GM21390 (cell line): ENCODE measurements around the gene SNAPC4.

Experiments
- ATAC-seq: cut with Tn5 transposase; IDR thresholded peaks from one replicate; pipeline ENCODE4 v1.9.1; 2021; ENCODE audit not compliant: unreplicated experiment

SNAPC4 gene

GRCh38 chr9:136393531-136393930 lies 6.4 kb downstream of the SNAPC4 start:
- ATAC-seq, result no peak

DNA sequence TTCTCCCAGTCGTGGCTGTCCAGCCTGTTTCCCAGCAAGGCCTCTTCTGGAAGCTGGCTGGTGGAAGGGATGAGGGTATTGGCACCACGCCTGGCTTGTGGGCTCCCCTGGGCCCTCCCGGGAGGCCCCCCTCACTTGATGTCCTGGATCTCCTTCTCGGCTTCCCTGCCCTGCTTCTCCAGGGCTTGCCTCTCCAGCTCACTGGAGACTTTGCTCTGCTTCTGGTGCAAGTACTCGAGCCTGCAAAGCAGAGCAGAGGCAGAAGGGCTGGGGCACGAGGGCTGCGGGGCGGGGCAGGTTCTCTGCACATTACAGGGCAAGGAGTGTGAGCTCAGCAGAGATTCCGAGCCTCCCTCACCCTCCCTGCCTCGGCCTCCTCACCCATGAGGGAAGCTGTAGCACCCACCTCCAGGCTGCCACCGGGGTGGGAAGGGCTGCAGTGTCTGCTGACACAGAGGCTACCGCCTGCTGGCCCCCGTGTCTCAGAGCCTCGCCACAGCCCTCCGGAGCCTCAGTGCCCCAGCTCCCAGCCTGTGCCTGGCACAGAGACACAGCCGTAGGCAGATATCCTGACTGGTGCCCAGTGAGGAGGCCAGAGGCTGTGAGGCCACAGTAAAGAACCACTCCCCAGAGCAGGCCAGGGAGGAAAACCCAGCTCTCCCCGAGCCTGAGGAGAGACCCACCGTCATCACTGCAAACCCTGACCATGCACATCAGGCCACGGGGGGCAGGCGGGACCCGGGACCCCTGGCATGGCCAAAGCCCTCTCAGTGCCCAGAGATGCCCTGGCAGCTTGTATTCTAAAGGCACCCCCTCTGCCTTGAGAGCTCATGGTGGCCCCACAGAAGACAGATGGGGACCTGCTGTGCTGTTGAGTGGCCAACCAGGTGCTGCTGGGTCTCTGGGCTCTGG lies 7.2 kb downstream of the SNAPC4 start:
- ATAC-seq, result no peak

GRCh38 chr9:136391737-136392537 lies 8.0 kb downstream of the SNAPC4 start:
- no peak for ATAC-seq

DNA sequence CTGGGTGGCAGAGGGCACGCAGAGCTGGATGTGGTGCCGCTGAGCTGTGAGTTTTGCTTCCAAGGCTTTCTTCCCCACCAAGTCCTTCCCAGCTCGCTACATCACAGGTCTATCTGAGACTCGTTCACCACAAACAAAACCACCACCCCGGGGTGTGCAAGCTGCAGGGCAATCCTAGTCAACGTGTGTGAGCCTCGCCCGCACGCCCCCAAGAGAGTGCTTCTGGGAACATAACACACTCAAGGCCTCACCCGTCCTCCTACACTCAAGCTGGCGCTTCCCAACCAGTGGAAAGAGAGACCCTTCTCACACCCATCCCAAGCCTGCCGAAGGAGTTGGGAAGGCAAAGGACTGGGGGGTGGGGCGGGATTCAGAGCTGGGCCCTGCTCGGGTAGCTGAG lies 10.6 kb downstream of the SNAPC4 start:
- ATAC-seq, result no peak

GRCh38 chr9:136387217-136387616 lies 12.8 kb downstream of the SNAPC4 start:
- no peak for ATAC-seq

- no peak for ATAC-seq
Observed at GRCh38 chr9:136386018-136386417, 14.0 kb downstream of the SNAPC4 start.

DNA sequence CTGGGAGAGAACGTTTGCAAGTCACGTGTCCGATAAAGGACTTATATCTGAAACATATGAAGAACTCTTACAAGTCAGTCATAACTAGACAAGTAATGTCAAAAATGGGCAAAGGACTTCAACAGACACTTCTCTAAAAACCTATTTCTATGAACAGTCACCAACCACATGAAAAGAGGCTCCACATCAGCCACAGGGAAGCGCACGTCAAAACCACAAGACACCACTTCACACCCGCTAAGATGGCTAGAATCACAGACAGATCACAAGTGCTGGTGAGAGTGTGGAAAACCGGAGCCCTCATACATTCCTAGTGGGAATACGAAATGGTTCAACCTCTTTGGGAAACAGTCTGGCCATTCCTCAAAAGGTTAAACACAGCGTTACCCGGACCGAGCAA lies 15.0 kb downstream of the SNAPC4 start:
- no peak for ATAC-seq

DNA sequence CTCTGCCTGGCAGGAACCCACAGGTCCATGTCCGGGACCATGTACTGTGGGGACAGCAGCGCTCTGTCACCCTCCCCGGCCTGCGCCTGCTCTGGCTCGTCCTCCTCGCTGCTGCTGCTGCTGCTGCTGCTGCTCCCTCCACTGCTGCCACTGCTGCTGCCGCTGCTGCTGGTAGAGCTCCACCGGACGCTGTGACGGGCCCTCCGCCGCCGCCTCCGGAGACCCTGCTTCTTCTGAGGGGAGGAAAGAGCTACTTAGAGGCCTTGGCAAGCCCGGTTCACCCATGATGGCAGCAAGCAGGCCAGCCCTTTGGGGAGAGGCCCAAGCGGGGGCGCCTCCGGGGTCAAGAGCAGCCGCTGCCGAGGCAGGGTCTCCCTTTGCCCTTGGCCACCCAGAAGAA lies 16.5 kb downstream of the SNAPC4 start:
- ATAC-seq, result no peak

DNA sequence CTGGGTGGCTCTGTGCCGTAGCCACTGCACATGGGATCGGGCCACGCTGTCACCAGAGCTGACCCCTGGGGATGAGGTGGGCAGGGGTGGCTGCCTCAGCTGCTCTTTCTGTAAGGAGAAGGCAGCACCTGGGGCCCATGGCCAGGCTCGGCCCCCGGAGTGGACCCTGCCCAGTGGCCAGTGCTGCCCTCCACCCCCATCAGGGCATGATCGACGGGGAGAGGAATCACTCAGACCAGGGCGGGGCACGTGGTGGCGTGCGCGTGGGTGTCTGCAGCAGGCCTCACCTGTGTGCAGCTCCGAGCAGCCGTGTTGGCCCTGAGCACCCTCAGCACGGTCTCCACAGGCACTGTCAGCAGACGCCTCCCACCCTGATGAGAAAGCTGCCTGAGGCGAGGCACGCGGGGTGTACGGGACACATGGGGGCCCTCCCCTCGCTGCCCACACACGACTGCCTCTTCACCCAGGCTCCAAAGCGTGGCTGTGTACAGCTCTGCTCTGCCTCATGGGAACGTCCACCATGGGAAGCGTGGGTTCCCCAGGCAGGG lies 17.9 kb downstream of the SNAPC4 start:
- no peak for ATAC-seq

DNA sequence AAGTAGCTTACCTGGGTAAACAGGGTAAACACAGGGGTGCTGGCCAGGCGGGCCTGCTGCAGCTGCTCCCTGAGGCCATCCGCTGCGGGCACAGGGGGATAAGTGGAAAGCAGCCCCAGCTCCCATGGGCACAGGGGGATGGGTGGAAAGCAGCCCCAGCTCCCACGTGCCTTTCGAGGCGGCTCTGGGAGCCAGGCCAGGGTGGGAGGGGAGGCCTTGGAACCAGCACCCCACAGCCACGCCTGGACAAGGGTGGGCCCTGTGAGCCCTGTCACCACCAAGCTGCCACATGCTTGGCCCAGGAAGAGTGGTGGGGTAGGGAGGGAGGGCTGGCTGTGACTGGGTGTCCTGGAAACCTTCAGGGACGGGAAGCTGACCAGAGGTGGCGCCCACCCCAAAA lies 18.7 kb downstream of the SNAPC4 start:
- no peak for ATAC-seq

- ATAC-seq, result no peak
Observed at GRCh38 chr9:136380381-136380780, 19.6 kb downstream of the SNAPC4 start.

DNA sequence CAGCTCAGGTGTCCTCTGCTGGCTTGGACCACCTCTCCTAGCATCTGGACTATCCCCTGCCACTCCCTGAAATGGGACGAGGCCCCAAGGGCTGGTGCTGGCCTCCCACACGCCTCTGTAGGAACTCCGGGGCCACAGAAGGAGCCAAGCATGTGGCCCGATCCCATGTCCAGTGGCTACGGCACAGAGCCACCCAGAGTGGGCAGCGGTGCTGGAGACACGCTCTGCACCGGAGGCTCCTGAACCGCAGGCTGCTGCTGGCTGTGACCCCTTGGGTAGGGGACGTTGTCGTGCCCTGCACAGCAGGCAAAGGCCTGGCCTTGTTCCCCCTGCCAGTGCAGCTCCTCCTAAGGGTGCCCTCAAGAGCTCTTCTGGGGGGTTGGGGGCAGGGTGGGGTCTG lies 20.1 kb downstream of the SNAPC4 start:
- ATAC-seq, result no peak

DNA sequence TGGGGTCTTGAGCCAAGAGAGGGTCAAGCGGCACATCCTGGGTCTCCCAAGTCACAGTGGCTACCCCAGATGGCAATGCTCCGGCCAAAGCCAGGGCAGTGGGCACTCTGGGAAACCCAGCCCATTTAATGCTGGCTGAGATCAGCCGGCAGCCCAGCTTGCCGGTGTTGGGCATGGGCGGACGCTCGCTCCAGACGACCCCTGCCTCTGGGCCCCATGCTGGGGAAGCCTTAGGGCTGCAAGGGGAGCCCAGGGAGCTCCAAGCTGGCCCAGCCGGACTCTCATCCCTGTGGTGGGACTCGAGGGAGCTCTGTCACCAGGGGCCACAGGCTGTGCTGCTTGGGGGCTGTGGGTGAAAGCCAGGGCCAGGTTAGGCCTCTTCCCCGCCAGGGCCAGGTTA lies 20.6 kb downstream of the SNAPC4 start:
- ATAC-seq, result no peak

DNA sequence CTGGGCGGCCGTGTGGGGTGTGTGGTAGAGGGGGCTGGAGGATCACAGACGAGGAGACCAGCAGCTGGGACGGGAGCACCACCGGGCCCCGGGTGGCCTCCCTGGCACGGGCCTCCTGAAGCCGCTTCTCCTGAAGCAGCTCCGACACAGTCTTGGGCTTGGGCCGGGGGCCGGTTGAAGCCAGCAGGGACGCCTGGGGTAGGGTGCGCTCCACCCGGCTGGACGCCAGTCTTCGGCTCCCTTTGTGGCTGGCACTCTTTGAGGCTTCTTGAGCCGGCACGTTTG lies 21.0 kb downstream of the SNAPC4 start:
- no peak for ATAC-seq

GRCh38 chr9:136378170-136379002 lies 21.6 kb downstream of the SNAPC4 start:
- no peak for ATAC-seq

GRCh38 chr9:136377341-136378169 lies 22.4 kb downstream of the SNAPC4 start:
- no peak for ATAC-seq

GRCh38 chr9:136376457-136376856 lies 23.5 kb downstream of the SNAPC4 start:
- no peak for ATAC-seq

DNA sequence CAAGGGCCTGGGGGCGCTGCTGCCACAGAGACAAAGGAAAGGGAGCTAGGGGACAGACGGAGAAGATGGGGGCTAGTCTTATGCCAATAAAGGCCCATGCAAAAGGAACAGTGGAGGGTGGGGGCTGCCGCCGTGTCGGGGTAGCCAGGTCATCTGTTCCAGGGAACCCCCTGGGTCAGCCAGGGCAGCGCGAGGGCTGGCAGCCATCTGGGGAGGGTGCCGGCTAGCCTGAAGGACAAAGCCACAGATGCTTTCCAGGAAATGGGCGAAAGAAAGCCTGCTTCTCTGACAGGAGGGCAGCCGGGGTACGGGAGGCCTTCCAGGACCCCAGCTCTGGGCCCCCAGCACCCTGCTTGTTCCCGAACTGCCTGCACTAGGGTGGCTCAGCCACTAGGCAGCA lies 24.9 kb downstream of the SNAPC4 start:
- no peak for ATAC-seq

DNA sequence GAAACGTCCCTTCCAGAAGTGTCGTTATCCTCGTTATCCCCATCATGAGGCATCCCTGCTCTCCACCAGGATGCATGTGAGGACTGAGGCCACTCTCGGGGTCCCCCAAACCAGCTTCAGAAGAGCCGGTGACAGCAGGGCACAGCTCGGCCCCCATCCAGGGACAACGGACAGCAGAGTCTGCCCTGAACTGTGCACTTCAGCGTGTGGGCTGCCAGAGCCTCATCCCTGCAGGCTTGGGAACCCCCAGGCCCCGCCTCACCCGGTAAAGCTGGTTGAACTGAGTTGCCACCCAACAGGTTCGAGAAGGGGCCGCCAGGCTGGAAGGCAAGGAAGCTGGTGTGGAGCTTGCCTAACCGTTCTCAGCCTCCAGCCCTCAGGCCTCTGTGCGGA lies 25.8 kb downstream of the SNAPC4 start:
- no peak for ATAC-seq
